ENCODE results near the gene HVCN1.

Gene HVCN1

GRCh38 chr12:110689281-110690126 is 589 bp upstream of the HVCN1 start:
- Histone ChIP-seq H3K36me3 (ENCODE audit: low read length) (no peaks in the 10 kb centered on the region), H3K9ac (ENCODE audit: low read length) (peak overlapping the region; percentile 66), H3K4me3 (ENCODE audit: insufficient read depth, low read length, poor library complexity, severe bottlenecking) (peak overlapping the region; percentile 21), H4K20me1 (ENCODE audit: low read depth, low read length) (no peaks in the 10 kb centered on the region), H3K27me3 (ENCODE audit: low read length) (no peaks in the 10 kb centered on the region), H3K79me2 (ENCODE audit: insufficient read depth, low read length) (peaks cover 13% of the 10 kb centered on the region; the same call in 1 of the 2 replicates), H3K27ac (ENCODE audit: low read depth, low read length) (peak overlapping the region; percentile 50), H3K9me2 (replicated peaks; ENCODE audit: insufficient read depth, low read length) (no peaks in the 10 kb centered on the region), H3K4me2 (ENCODE audit: low read depth, low read length, poor library complexity, severe bottlenecking) (peak overlapping the region; percentile 53), H3F3A (ENCODE audit: insufficient read depth) (peaks cover 12% of the 10 kb centered on the region), H2AFZ (ENCODE audit: low read depth, low read length, severe bottlenecking) (peak overlapping the region; percentile 9), H3K9me3 (ENCODE audit: insufficient read depth, low read length) (no peaks in the 10 kb centered on the region)
- TF ChIP-seq EZH2phosphoT487 (conservative IDR thresholded peaks at IDR 0.05; ENCODE audit: low read length) = no peak
- no peak for TF ChIP-seq CTCF (IDR thresholded peaks at IDR 0.05; ENCODE audit: insufficient read depth, low read length, poor library complexity, severe bottlenecking)

GRCh38 chr12:110687396-110688169 is 1.3 kb downstream of the HVCN1 start:
- Histone ChIP-seq H2AFZ (ENCODE audit: low read depth, low read length, severe bottlenecking) (no peak overlapping the region), H3K9me3 (ENCODE audit: insufficient read depth, low read length) (no peaks in the 10 kb centered on the region), H3K9me2 (replicated peaks; ENCODE audit: insufficient read depth, low read length) (no peaks in the 10 kb centered on the region), H4K20me1 (ENCODE audit: low read depth, low read length) (no peaks in the 10 kb centered on the region), H3K9ac (ENCODE audit: low read length) (peak overlapping the region; percentile 66), H3F3A (ENCODE audit: insufficient read depth) (peaks cover 16% of the 10 kb centered on the region), H3K27ac (ENCODE audit: low read depth, low read length) (peak overlapping the region; percentile 25), H3K27me3 (ENCODE audit: low read length) (no peaks in the 10 kb centered on the region), H3K4me2 (ENCODE audit: low read depth, low read length, poor library complexity, severe bottlenecking) (peak overlapping the region; percentile 79), H3K79me2 (ENCODE audit: insufficient read depth, low read length) (peaks cover 13% of the 10 kb centered on the region; the same call in 1 of the 2 replicates), H3K36me3 (ENCODE audit: low read length) (no peaks in the 10 kb centered on the region), H3K4me3 (ENCODE audit: insufficient read depth, low read length, poor library complexity, severe bottlenecking) (peak overlapping the region; percentile 68)
- no peak for TF ChIP-seq CTCF (IDR thresholded peaks at IDR 0.05; ENCODE audit: insufficient read depth, low read length, poor library complexity, severe bottlenecking)
- TF ChIP-seq EZH2phosphoT487 (conservative IDR thresholded peaks at IDR 0.05; ENCODE audit: low read length) = no peak

- no peaks in the 10 kb centered on the region for H3K36me3 ChIP-seq (ENCODE audit: low read length)
- H2AFZ ChIP-seq (ENCODE audit: low read depth, low read length, severe bottlenecking) = no peak overlapping the region
- 0 out of 2 replicates have a peak overlapping the region, but pooled peaks have one; percentile 5 for H3K27ac ChIP-seq (ENCODE audit: low read depth, low read length)
- no peaks in the 10 kb centered on the region for H3K9me3 ChIP-seq (ENCODE audit: insufficient read depth, low read length)
- no peaks in the 10 kb centered on the region for H3K27me3 ChIP-seq (ENCODE audit: low read length)
- H3K9ac ChIP-seq (ENCODE audit: low read length) = peak overlapping the region; percentile 66
- H4K20me1 ChIP-seq (ENCODE audit: low read depth, low read length) = no peaks in the 10 kb centered on the region
- peaks cover 8% of the 10 kb centered on the region for H3F3A ChIP-seq (ENCODE audit: insufficient read depth)
- H3K9me2 ChIP-seq (replicated peaks; ENCODE audit: insufficient read depth, low read length) = no peaks in the 10 kb centered on the region
- no peak overlapping the region for H3K4me3 ChIP-seq (ENCODE audit: insufficient read depth, low read length, poor library complexity, severe bottlenecking)
- H3K79me2 ChIP-seq (ENCODE audit: insufficient read depth, low read length) = peaks cover 13% of the 10 kb centered on the region; the same call in 1 of the 2 replicates
- H3K4me2 ChIP-seq (ENCODE audit: low read depth, low read length, poor library complexity, severe bottlenecking) = peak overlapping the region; percentile 79
- TF ChIP-seq EZH2phosphoT487 (conservative IDR thresholded peaks at IDR 0.05; ENCODE audit: low read length) = no peak
These were observed 2.5 kb downstream of the HVCN1 start for GRCh38 chr12:110686294-110686903.
